HG02884 (cell line): ENCODE data around the gene NAT14.
"Not testable (repeated sequence)": the region's sequence is repeated elsewhere in the genome, so short reads cannot be mapped to it uniquely, and the experiment has no call there.

Experiments used
- ATAC-seq: cut with Tn5 transposase; IDR thresholded peaks from one replicate; pipeline ENCODE4 v1.9.1; 2021; ENCODE audit warnings: mild to moderate bottlenecking, moderate library complexity; ENCODE audit not compliant: unreplicated experiment

The NAT14 gene

GRCh38 chr19:55486043-55486970 lies 1.3 kb downstream of the NAT14 start:
- no peak for ATAC-seq

GRCh38 chr19:55486971-55487923 lies 2.3 kb downstream of the NAT14 start:
- no peak for ATAC-seq

DNA sequence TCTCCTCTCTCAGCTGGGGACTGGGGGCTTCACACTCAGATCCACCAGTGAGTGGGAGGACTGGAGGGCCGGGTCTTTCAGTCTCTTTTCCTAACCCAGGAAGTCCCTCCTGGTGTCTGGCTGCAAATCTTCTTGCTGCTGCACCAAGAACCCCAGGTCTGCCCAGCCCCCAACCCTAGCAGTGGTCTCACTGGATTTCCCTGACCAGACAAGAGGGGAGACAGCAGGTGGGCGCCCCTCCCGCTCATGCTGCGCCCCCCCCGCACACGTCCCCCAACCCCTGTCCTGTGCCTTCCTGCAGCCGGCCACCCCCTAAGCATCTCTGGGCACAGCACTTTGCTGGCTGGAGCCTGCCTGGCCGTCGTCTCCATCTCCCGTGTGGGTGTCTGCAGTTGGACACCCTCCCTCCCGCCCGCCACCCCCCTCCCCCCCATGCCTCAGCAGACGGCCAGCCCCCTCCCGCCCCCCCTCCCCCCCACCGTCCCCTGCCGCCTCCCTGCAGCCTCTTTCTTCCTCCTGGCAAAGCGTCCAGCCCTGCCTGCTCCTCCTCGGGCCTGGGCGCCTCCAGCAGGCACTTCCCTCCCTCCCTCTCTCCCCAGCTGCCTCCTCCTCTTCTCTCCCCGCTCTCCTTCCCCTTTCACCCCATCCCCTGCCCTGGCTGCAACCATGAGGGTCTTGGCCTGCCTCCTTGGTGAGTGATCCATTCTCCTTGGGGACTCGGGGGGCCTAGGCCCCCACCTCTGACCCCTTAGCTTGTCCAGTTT lies 3.1 kb downstream of the NAT14 start, which contains the start of gene SSC5D:
Gene SSC5D (plus strand): TSS at position 513 of the 764 bp plus-strand sequence. CDS start 154 bp downstream, at position 667.
- ATAC-seq: no peak

GRCh38 chr19:55488986-55489710 lies 4.2 kb downstream of the NAT14 start:
- no peak for ATAC-seq

DNA sequence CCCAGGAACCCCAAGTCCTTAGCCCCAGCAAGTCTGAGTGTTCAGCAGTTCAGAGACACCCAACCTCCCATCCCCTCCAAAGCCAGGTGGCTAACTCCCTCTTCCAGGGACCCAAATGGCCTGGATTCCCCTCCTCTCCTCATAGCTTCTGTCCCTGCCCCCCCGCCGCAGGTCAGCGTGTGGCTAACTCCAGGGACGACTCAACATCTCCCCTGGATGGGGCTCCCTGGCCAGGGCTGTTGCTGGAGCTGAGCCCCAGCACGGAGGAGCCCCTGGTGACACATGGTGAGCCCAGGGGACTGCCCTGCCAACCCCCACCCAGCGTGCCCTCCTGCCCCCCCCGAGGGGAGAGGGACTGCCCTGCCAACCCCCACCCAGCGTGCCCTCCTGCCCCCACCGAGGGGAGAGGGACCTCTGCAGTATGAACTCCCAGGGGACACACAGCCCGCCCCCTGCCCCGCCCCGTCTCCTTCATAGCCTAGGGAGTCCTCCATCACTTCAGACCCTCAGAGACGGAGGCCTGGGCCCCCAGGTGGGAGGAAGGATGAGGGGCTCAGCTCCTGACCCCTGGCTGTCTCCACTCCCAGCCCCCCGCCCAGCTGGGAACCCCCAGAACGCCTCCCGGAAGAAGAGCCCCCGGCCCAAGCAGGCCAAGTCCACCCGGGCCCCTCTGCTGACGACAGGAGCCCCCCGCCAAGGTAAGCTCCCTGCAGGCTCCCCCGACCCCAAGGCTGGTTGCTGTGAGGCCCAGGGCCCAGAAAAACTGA lies 4.9 kb downstream of the NAT14 start:
- ATAC-seq: no peak

- no peak for ATAC-seq
These were observed 5.8 kb downstream of the NAT14 start for GRCh38 chr19:55490478-55491432.

GRCh38 chr19:55491546-55492360 lies 6.8 kb downstream of the NAT14 start:
- no peak for ATAC-seq

DNA sequence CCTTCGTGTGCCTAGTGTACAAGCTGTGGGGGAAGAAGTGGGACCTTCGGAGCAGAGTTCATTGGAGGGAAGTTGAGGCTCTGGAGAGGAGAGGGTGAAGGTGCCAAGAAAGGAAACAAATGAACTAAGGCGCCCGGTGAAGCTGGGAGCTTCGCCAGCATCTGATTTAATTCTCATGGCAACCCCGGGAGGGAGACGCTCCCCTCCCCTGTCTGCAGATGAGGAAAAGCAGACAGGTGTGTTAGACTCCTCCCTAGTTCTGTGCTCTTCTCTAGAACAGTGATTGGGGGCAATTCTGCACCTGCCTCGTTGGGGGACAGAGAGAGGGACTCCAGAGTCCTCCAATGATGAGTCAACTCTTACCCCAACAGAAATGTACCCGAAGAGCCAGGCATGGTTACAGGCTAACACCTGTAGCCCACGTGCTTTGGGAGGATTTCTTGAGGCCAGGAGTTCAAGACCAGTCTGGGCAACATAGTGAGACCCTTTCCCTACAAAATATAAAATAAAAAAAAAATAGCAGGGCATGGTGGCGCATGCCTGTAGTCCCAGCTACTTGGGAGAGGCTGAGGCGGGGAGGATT lies 7.5 kb downstream of the NAT14 start:
- ATAC-seq: no peak

DNA sequence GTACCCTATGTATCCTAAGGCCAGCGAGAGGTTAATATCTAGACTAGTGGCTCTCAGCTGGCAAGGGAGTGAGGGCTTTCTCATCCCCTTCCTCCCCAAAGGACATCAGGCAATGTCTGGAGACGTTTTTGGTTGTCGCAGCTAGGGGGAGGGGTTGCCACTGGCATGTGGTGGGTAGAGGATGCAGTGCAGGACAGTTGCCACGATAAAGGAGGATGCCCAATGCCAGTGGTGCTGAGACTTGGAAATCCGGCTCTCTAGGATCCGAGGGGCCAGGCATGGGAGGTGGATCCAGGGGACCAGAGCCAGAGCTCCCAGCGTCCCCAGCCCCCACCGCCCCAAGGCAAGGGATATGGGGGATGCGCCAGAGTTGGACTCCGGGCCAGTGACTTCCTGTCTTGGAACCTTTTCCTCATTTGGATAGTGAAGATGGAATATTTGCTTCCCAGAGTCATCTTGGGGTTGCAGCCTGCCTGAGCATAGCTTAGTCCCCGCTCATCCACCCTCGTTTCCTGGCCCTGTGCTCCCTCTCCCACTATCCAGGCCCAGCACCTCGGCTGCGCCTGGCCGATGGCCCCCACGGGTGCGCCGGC lies 8.2 kb downstream of the NAT14 start:
- no peak for ATAC-seq

GRCh38 chr19:55493645-55494171 lies 8.7 kb downstream of the NAT14 start:
- ATAC-seq: no peak

GRCh38 chr19:55494172-55494761 lies 9.3 kb downstream of the NAT14 start:
- ATAC-seq: no peak

GRCh38 chr19:55495646-55496349 lies 10.8 kb downstream of the NAT14 start:
- no peak for ATAC-seq

DNA sequence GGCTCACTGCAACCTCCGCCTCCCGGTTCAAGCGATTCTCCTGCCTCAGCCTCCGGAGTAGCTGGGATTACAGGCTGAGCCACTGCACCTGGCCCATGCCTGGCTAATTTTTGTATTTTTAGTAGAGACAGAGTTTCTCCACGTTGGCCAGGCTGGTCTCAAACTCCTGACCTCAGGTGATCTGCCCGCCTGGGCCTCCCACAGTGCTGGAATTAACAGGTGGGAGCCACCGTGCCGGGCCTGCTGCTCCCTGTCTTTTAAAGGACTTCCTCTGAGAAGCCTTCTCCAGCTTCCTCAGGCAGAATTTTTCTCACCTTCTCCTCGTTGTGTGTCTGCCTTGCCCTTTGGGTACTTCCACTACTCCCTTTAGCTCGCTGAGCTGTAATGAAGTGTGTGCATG lies 11.8 kb downstream of the NAT14 start:
- ATAC-seq: not testable (repeated sequence)

DNA sequence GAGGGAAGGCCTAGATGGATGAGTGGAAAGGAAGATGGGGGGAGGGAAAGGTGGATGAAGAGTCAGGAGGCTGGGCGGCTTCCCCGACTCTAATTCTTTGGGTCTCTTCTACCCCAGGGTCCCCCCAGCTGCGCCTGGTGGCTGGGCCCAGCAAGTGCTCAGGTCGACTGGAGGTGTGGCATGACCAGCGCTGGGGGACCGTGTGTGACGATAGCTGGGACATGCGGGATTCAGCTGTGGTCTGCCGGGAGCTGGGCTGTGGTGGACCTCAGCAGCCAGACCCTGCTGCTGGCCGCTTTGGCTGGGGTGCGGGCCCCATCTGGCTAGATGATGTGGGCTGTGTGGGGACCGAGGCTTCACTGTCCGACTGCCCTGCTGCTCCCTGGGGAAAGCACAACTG lies 12.8 kb downstream of the NAT14 start:
- no peak for ATAC-seq

DNA sequence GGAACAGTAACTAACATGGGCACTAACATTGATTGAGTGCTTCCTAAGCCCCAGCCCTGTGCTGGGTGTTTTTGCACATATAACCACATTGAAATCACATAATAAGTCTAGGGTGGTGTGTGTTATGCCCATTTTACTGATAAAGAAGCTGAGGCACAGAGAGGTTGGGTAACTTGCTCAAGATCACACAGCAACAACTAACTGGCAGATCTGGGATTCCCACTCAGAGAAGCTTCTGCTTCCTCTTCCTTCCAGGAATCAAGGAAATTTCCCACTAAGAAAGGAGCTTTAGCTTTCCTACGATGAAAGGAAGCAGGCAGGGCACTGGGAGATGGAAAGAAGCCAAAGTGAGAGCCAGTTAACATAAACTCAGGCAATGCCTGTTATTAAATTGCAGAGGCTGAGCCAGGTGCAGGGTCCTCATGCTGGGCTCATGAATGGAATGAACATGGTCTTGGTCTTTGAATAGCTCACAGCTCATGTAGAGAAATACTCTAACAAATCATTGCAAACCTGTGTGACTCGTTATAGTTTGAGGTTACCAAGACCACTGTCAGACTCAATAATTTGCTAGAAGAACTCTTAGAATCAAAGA lies 13.4 kb downstream of the NAT14 start:
- ATAC-seq: no peak
